Measurements from ENCODE around the gene AKNA.

The AKNA gene

DNA sequence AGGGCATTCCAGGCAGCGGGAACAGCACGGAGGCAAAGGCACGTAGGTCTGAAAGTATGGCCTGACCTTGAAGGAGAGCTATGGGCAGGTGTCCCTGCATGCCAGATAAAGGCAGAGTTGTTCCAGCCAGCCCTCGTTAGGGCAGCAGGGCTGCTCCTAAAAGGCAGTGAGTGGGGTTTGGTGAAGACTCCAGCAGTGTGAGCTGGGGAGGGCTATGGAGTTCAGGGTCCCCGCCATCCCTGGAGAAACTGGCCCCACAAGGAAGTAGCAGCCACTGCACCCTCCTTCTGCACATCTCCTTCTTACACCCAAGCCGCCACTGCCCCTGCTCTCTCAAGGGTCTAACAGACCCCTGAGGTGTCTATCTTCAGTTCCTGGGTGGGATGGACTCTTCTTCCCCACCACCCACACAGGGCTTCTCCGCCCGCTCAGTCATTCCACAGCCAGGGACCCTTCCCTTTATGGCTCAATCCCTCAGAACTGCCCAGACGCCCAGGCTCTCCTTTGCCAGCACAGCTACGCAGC is 1.4 kb downstream of the AKNA start:
- peaks cover 51% of the 10 kb centered on the region for H3K4me1 ChIP-seq (ENCODE audit: control insufficient read depth, insufficient read depth, low read length, poor library complexity, severe bottlenecking)
- H3K9me3 ChIP-seq (ENCODE audit: control insufficient read depth, low read length): no peaks in the 10 kb centered on the region
- no peak overlapping the region for H3K27ac ChIP-seq (ENCODE audit: low read depth, low read length, severe bottlenecking)
- WGBS, 2 experiments (ENCODE audit: insufficient coverage in 2 of 2): 69 to 79% methylated on average over 3 to 10 of the region's 10 CpGs
- H3K36me3 ChIP-seq (ENCODE audit: control insufficient read depth, insufficient read depth, low read length): peaks cover 5% of the 10 kb centered on the region
- H3K4me3 ChIP-seq (ENCODE audit: extremely low read depth, insufficient read depth, low read length, poor library complexity, severe bottlenecking): peak overlapping the region; percentile 46

DNA sequence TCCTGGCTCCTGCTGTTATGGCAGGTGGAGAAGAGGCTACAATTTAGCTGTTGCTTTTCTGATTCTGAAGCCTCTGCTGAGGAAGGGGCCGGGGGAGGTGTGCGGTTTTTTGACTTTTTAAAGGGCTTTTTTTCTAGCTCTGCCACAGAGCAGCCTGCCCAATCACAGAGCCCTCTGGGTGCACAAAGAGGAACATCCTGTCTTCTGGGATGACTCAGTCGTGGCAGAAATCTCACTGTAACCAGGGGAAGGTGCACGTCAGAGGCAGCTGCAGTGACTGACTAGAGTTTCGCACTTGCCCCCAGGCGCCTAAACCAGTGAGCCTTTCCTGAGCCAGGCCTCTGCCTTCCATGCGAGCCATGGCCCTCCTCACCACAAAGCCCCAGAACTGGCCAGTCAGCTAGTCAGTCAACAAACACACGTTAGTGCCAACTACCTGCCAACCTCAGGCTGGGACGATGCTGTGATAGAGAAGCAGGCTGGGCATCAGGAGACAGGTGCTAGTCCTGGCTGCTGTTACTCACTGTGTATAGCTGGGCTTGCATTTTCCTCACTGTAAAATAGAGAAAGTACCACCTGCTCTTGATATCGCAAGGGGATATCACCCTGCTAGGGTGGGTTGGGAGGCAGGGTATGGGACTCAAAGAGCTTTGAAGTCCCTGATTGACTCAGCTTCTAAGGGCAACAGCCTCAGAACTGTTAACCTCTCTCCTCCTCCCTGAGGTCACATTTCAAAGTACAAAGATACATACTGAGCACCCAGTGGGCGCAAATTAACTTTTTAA is 2.2 kb downstream of the AKNA start:
- Histone ChIP-seq H3K9me3 (ENCODE audit: control insufficient read depth, low read length) (no peaks in the 10 kb centered on the region), H3K27ac (ENCODE audit: low read depth, low read length, severe bottlenecking) (peak overlapping the region; percentile 72), H3K36me3 (ENCODE audit: control insufficient read depth, insufficient read depth, low read length) (peaks cover 10% of the 10 kb centered on the region), H3K4me3 (ENCODE audit: extremely low read depth, insufficient read depth, low read length, poor library complexity, severe bottlenecking) (no peak overlapping the region), H3K4me1 (ENCODE audit: control insufficient read depth, insufficient read depth, low read length, poor library complexity, severe bottlenecking) (peaks cover 51% of the 10 kb centered on the region)
- 50 to 61% methylated on average over 6 to 7 of the region's 11 CpGs for WGBS, 2 experiments (ENCODE audit: insufficient coverage in 2 of 2)

DNA sequence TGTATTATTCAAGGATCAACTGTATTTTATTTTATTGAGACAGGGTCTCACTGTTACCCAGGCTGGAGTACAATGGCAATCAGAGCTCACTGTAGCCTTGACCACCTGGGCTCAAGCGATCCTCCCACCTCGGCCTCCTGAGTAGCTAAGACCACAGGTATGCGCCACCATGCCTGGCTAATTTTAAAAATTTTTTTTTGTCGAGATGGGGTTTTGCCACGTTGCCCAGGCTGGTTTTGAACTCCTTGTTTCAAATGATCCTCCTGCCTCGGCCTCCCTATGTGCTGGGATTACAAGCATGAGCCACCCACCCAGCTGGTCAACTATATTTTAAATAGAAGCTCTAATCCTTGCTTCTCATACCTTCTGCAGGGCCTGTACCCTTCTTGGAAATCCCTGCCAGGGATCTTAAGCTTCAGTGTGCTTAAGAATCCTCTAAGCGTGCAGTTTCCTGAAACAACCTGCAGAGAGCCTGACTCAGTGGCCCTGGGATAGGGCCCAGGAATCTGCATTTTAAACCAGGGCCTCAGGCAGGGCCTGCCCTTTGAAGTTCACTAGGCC is 2.9 kb downstream of the AKNA start:
- Histone ChIP-seq H3K36me3 (ENCODE audit: control insufficient read depth, insufficient read depth, low read length) (peaks cover 16% of the 10 kb centered on the region), H3K4me3 (ENCODE audit: extremely low read depth, insufficient read depth, low read length, poor library complexity, severe bottlenecking) (no peak overlapping the region), H3K9me3 (ENCODE audit: control insufficient read depth, low read length) (no peaks in the 10 kb centered on the region), H3K27ac (ENCODE audit: low read depth, low read length, severe bottlenecking) (peak overlapping the region; percentile 72), H3K4me1 (ENCODE audit: control insufficient read depth, insufficient read depth, low read length, poor library complexity, severe bottlenecking) (peaks cover 51% of the 10 kb centered on the region)
- 88% methylated on average over 7 of the region's 7 CpGs for WGBS, 2 experiments (ENCODE audit: insufficient coverage in 2 of 2)

DNA sequence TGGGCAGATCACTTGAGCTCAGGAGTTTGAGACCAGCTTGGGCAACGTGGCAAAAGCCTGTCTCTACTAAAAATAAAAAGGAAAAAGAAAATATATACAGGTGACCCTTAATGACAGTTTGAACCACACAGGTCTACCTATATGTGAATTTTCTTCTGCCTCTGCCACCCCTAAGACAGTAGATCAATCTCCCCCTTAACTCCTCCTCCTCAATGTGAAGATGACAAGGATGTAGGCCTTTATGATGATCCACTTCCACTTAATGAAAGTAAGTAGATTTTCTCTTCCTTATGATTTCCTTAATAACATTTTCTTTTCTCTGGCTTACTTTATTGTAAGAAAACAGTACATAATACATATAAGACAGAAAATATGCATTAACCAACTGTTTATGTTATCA is 3.4 kb downstream of the AKNA start:
- peaks cover 21% of the 10 kb centered on the region for H3K36me3 ChIP-seq (ENCODE audit: control insufficient read depth, insufficient read depth, low read length)
- H3K27ac ChIP-seq (ENCODE audit: low read depth, low read length, severe bottlenecking): no peak overlapping the region
- WGBS, 2 experiments (ENCODE audit: insufficient coverage in 2 of 2): no CpG with 5 or more reads among the region's 1 CpG
- no peak overlapping the region for H3K4me3 ChIP-seq (ENCODE audit: extremely low read depth, insufficient read depth, low read length, poor library complexity, severe bottlenecking)
- H3K4me1 ChIP-seq (ENCODE audit: control insufficient read depth, insufficient read depth, low read length, poor library complexity, severe bottlenecking): peaks cover 51% of the 10 kb centered on the region
- H3K9me3 ChIP-seq (ENCODE audit: control insufficient read depth, low read length): no peaks in the 10 kb centered on the region

DNA sequence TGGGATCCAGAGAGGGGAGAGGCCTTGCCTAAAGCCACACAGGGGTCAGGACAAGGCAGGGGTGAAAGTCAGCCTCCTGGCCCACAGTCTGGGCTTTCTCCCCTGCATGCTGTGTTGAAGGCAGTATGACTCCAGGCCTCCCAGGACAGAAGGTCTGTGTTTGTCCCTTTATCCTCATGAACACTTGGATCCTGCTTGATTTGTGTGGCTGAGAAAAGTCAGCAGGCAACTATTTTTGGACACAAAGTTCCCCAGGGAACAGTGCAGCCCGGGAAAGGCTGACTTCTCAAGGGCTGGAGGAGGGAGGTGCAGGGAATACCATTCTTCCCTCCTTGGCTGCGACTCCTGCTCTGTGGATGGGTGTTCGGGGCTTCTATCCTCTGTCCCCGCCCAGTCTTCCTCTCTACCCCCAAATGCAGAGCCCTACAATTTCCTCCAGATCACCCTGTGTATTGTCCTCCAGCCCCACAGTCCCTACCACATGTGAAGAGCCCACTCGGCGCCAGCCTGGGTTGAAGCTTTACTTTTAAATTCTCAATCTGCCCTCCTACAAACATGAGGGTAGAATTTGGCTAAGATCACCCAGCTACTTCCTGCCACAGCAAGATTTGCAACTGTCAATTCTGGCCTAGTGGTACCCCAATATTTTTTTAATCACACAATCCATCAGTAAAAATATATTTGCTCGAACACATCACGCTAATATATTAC is 4.1 kb downstream of the AKNA start:
- Histone ChIP-seq H3K36me3 (ENCODE audit: control insufficient read depth, insufficient read depth, low read length) (peaks cover 24% of the 10 kb centered on the region), H3K4me1 (ENCODE audit: control insufficient read depth, insufficient read depth, low read length, poor library complexity, severe bottlenecking) (peaks cover 50% of the 10 kb centered on the region), H3K9me3 (ENCODE audit: control insufficient read depth, low read length) (no peaks in the 10 kb centered on the region), H3K4me3 (ENCODE audit: extremely low read depth, insufficient read depth, low read length, poor library complexity, severe bottlenecking) (no peak overlapping the region), H3K27ac (ENCODE audit: low read depth, low read length, severe bottlenecking) (peak overlapping the region; percentile 83)
- WGBS, 2 experiments (ENCODE audit: insufficient coverage in 2 of 2): 65 to 82% methylated on average over 5 of the region's 8 CpGs

DNA sequence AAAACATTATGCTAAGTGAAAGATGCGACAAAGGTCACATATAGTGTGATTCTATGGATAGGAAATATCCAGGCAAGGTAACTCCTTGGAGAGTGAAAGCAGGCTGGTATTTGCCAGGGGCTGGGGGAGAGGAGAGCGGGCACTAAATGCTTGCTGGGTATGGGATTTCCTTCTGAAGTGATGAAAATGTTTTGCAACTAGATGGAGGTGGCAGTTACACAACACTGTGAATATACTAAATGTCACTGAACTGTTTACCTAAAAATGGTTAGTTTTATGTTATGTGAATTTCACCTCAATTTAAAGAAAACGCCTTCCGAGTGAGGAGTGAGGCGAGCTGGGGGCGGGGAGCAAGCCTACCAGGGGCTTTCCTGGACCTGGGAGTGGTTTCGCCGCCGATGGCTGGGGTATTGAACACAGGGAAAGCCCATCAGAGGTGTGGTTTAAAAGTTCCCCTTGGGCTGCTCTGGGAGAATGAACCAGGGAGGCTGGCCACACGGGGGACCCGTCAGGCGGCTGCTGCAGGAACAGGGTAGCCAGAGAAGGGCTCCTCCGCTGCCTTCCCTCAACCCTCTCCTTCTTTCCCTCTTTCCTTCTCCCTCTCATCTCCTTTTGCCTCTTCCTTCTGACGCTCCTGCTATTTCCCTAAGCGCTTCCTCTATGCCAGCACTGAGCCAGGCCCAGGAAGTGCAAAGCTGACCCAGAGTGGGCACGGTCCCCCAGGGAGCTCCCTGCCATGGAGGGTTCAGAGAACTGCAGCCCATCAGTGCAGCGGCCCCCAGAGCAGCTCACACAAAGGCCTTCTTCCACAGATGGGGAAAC is 4.9 kb downstream of the AKNA start:
- Histone ChIP-seq H3K4me1 (ENCODE audit: control insufficient read depth, insufficient read depth, low read length, poor library complexity, severe bottlenecking) (peaks cover 43% of the 10 kb centered on the region), H3K9me3 (ENCODE audit: control insufficient read depth, low read length) (no peaks in the 10 kb centered on the region), H3K4me3 (ENCODE audit: extremely low read depth, insufficient read depth, low read length, poor library complexity, severe bottlenecking) (no peak overlapping the region), H3K27ac (ENCODE audit: low read depth, low read length, severe bottlenecking) (peak overlapping the region; percentile 83), H3K36me3 (ENCODE audit: control insufficient read depth, insufficient read depth, low read length) (peaks cover 26% of the 10 kb centered on the region)
- 59 to 69% methylated on average over 15 to 16 of the region's 17 CpGs for WGBS, 2 experiments (ENCODE audit: insufficient coverage in 2 of 2)

DNA sequence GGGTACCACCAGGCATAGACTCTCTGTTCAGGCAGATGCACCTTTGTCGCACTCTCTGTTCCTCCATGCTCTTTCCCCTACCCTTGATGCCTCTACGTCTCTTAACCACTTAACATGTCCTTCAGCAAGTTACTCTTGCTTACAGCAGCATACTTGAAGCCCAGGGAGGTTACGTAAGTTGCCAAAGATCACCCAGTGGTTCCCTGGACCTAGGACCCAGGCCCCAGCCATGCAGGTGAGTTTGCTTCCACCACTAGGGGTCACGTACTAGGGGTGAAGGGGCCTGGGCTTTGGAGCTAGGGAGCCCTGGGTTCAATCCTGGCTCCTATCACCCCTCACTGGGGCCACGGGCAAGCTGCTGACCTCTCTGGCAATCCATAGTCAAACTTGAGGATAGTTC is 8.9 kb downstream of the AKNA start:
- H3K4me1 ChIP-seq (ENCODE audit: control insufficient read depth, insufficient read depth, low read length, poor library complexity, severe bottlenecking): peaks cover 11% of the 10 kb centered on the region
- H3K27ac ChIP-seq (ENCODE audit: low read depth, low read length, severe bottlenecking): no peak overlapping the region
- 76 to 93% methylated on average over 3 of the region's 5 CpGs for WGBS, 2 experiments (ENCODE audit: insufficient coverage in 2 of 2)
- no peaks in the 10 kb centered on the region for H3K9me3 ChIP-seq (ENCODE audit: control insufficient read depth, low read length)
- H3K36me3 ChIP-seq (ENCODE audit: control insufficient read depth, insufficient read depth, low read length): peaks cover 43% of the 10 kb centered on the region
- H3K4me3 ChIP-seq (ENCODE audit: extremely low read depth, insufficient read depth, low read length, poor library complexity, severe bottlenecking): no peak overlapping the region

DNA sequence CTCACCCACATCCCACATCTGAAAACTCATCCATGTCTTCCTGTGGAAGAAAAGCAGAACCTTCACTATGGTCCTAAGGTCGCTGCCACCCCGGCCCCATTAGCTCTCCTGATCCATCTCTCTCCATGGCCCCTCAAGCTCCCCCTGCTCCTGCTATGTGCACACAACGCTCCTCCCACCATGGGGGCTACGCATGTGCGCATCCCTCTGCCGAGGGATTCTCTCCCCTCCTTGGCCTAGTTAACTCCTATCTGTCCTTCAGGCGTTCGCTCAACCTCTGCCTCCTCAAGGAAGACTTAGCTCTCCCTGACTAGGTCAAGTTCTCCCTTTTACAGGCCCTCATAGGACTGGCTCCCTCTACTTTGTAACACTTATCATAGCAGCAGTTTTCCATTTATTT is 9.8 kb downstream of the AKNA start:
- Histone ChIP-seq H3K4me3 (ENCODE audit: extremely low read depth, insufficient read depth, low read length, poor library complexity, severe bottlenecking) (no peak overlapping the region), H3K36me3 (ENCODE audit: control insufficient read depth, insufficient read depth, low read length) (peaks cover 48% of the 10 kb centered on the region), H3K4me1 (ENCODE audit: control insufficient read depth, insufficient read depth, low read length, poor library complexity, severe bottlenecking) (peaks cover 4% of the 10 kb centered on the region), H3K27ac (ENCODE audit: low read depth, low read length, severe bottlenecking) (no peak overlapping the region), H3K9me3 (ENCODE audit: control insufficient read depth, low read length) (no peaks in the 10 kb centered on the region)
- 89 to 96% methylated on average over 7 to 8 of the region's 8 CpGs for WGBS, 2 experiments (ENCODE audit: insufficient coverage in 2 of 2)

DNA sequence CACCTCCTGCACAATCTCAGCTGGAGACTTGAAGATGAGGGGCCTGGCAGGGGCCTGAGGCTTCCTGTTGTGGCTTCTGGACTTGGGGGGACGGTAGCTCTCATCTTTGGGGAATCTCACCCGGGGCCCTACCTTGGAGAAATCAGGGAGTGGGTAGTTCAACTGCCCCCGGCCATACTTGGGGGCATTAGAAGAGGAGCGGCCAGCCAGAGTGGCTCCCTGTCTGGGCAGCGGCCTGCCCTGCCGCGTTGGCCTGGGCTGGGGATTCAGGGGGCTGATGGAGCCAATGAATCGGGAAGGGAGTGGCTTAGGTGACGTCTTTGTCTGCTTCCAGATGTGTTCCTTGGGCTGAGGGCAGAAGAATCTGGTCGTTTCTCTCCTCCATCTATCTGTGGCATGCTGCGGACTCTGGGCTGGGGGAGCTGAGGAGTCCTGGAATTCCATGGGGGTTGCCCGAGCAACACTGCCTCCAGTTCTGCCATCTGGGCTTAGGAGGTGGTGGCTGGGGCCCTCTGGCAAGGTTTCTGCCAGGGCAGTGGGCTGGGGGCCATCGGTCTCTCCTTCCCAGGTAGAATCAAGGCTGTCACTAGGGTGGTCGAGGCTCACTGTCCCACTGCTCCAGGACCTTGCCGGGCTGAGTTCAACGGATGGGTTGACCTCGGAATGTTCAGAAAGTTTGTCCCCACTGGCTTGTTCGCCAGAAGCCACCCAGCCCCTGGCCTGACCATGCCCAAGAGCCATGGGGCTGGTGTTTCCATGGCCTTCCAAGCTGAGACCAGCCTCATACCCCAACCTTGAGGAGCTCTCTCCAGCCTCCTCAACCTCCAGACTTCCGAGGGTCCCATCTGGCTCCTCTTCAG is 11.0 kb downstream of the AKNA start:
- no peaks in the 10 kb centered on the region for H3K9me3 ChIP-seq (ENCODE audit: control insufficient read depth, low read length)
- no peak overlapping the region for H3K27ac ChIP-seq (ENCODE audit: low read depth, low read length, severe bottlenecking)
- peaks cover 13% of the 10 kb centered on the region for H3K4me1 ChIP-seq (ENCODE audit: control insufficient read depth, insufficient read depth, low read length, poor library complexity, severe bottlenecking)
- H3K4me3 ChIP-seq (ENCODE audit: extremely low read depth, insufficient read depth, low read length, poor library complexity, severe bottlenecking): no peak overlapping the region
- WGBS, 2 experiments (ENCODE audit: insufficient coverage in 2 of 2): 92 to 98% methylated on average over 17 to 18 of the region's 19 CpGs
- peaks cover 48% of the 10 kb centered on the region for H3K36me3 ChIP-seq (ENCODE audit: control insufficient read depth, insufficient read depth, low read length)

Data from mesodermal cell (in vitro differentiated cells).